Prostate gland (tissue), 2 donors: ENCODE data around the gene RABGGTA. TPM values are rescaled to one million over a fixed set of nuclear protein-coding genes. Genes with fewer than 3 reads are reported as not detected.

Experiments used
- DNase-seq: peaks from one replicate; pipeline ENCODE4 v3.0.0-alpha.2; 2019; ENCODE audit warnings: low spot score
- H3K27ac ChIP-seq, 2 donors: fragments of 200-600 bp; sonication (generic); 2 replicates each; pipeline ENCODE4 v1.5.1; 2017 to 2019
- H3K27me3 ChIP-seq: fragments of 200-600 bp; sonication (generic); replicated peaks from 2 replicates; pipeline ENCODE4 v1.5.1; 2019; ENCODE audit not compliant: insufficient read depth
- H3K36me3 ChIP-seq, 2 donors: fragments of 200-600 bp; sonication (generic); 1 replicate in 1 of 2; 2 replicates in 1 of 2; pipeline versions ENCODE4 v1.5.1 to v1.8.1; 2017 to 2019
- H3K4me1 ChIP-seq: fragments of 200-600 bp; sonication (generic); replicated peaks from 2 replicates; pipeline ENCODE4 v1.5.1; 2019
- H3K4me3 ChIP-seq, 2 donors: fragments of 200-600 bp; sonication (generic); 2 replicates each; pipeline ENCODE4 v1.5.1; 2017 to 2019
- H3K9me3 ChIP-seq: fragments of 200-600 bp; sonication (generic); 2 replicates; pipeline ENCODE4 v1.5.1; 2017
- CTCF ChIP-seq, 4 experiments: fragments of 200-600 bp in 2 of 4; fragments of 450-650 bp in 2 of 4; sonication (generic) in 2 of 4; IDR thresholded peaks; 1 replicate in 3 of 4; 2 replicates in 1 of 4; pipeline ENCODE4 v1.5.1; 2016 to 2019; ENCODE audit warnings: antibody characterized with exemption in 4 of 4, mild to moderate bottlenecking in 2 of 4, moderate library complexity in 2 of 4
- POLR2A ChIP-seq: fragments of 450-650 bp; IDR thresholded peaks from one replicate; pipeline ENCODE4 v1.6.1; 2016; ENCODE audit warnings: antibody characterized with exemption, mild to moderate bottlenecking
- POLR2AphosphoS5 ChIP-seq: sonication (generic); formaldehyde crosslinking; IDR thresholded peaks from one replicate; pipeline ENCODE4 v1.6.1; 2017; ENCODE audit warnings: antibody characterized with exemption
- WGBS: methylation state at CpG from one replicate; pipeline ENCODE4 v1.1.5; 2018; 5-methylcytosine and 5-hydroxymethylcytosine counted together
- intact Hi-C: fragments of 100-400 bp; cut with DNase I; formaldehyde crosslinking; loops from one replicate; pipeline ENCODE4 v1.14.2; 2022
- total RNA-seq, 2 donors: library from RNA; depleted of rRNA; stranded (reverse); fragments of >200 nt; gene quantifications; one replicate each; pipeline ENCODE4 v1.1.0, GENCODE V29; 2016

Gene RABGGTA
- total RNA-seq, 2 donors from 2014 or later, result 45.5 to 63.5 TPM

- TF ChIP-seq POLR2A (no peak), CTCF (IDR thresholded peaks at IDR 0.05) (no peak), POLR2AphosphoS5 (no peak)
- no peak for DNase-seq
- Histone ChIP-seq H3K9me3 (no peaks in the 10 kb centered on the region), H3K36me3 (peaks cover 0 to 6% of the 10 kb centered on the region in 2 donors), H3K27me3 (no peaks in the 10 kb centered on the region), H3K4me3 (no peak overlapping the region), H3K4me1 (no peaks in the 10 kb centered on the region), H3K27ac (no peak overlapping the region)
- intact Hi-C loops, result no loop called here
- WGBS, result 96% methylated on average over 10 of the region's 14 CpGs
These were observed 1.4 kb downstream of the RABGGTA start for GRCh38 chr14:24269910-24270536.

GRCh38 chr14:24269368-24269767 lies 2.0 kb downstream of the RABGGTA start:
- no peaks in the 10 kb centered on the region for H3K4me1 ChIP-seq
- DNase-seq, result no peak
- no peaks in the 10 kb centered on the region for H3K9me3 ChIP-seq
- H3K4me3 ChIP-seq, result no peak overlapping the region
- WGBS, result 95% methylated on average over 8 of the region's 8 CpGs
- no peak for TF ChIP-seq CTCF (IDR thresholded peaks at IDR 0.05)
- no peak for TF ChIP-seq POLR2AphosphoS5
- TF ChIP-seq POLR2A, result no peak
- intact Hi-C loops, result no loop called here
- peaks cover 0 to 6% of the 10 kb centered on the region in 2 donors for H3K36me3 ChIP-seq
- H3K27ac ChIP-seq, result no peak overlapping the region
- H3K27me3 ChIP-seq, result no peaks in the 10 kb centered on the region

GRCh38 chr14:24268225-24268624 lies 3.2 kb downstream of the RABGGTA start:
- DNase-seq, result no peak
- Histone ChIP-seq H3K4me3 (no peak overlapping the region), H3K27ac (no peak overlapping the region), H3K36me3 (peaks cover 0 to 6% of the 10 kb centered on the region in 2 donors), H3K27me3 (no peaks in the 10 kb centered on the region), H3K9me3 (no peaks in the 10 kb centered on the region), H3K4me1 (no peaks in the 10 kb centered on the region)
- WGBS, result 83% methylated on average over 9 of the region's 9 CpGs
- TF ChIP-seq POLR2A (no peak), CTCF (IDR thresholded peaks at IDR 0.05) (no peak), POLR2AphosphoS5 (no peak)
- intact Hi-C loops, result no loop called here

GRCh38 chr14:24267516-24267915 lies 3.9 kb downstream of the RABGGTA start:
- WGBS, result 91% methylated on average over 9 of the region's 9 CpGs
- Histone ChIP-seq H3K4me1 (no peaks in the 10 kb centered on the region), H3K4me3 (no peak overlapping the region), H3K27me3 (no peaks in the 10 kb centered on the region), H3K9me3 (no peaks in the 10 kb centered on the region), H3K36me3 (peaks cover 0 to 6% of the 10 kb centered on the region in 2 donors), H3K27ac (no peak overlapping the region)
- intact Hi-C loops, result no loop called here
- no peak for DNase-seq
- TF ChIP-seq POLR2A, result no peak
- TF ChIP-seq POLR2AphosphoS5, result no peak
- no peak for TF ChIP-seq CTCF (IDR thresholded peaks at IDR 0.05)
